Measurements from ENCODE around the gene GPHN.

The GPHN gene

DNA sequence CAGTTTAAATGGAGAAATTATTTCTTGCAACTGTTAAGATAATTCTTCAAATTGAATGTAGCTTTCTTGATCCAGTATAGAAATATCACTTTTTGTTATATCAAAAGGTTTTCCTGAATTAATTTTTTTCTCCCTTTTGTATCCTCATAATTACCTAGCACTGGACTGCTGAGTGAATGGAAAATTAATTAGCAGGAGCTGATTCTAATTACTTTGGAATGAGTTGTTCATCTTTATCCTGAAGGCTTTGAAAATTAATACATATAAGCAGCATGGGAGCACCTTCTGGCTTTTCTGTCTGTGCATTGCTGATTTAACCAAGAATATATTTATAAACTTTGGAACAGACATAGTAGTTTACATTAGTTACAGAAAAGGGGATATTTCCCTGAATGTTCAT lies 373.6 kb downstream of the GPHN start:
- H3K36me3 ChIP-seq (ENCODE audit: control insufficient read depth in 4 of 4, insufficient read depth in 4 of 4, low read length in 3 of 4) = peaks cover 0 to 2% (median under 1%) of the 10 kb centered on the region in 4 experiments
- H3K27ac ChIP-seq (ENCODE audit: insufficient read depth in 1 of 2, low read depth in 1 of 2, low read length in 2 of 2, poor library complexity in 1 of 2, severe bottlenecking in 2 of 2) = no peak overlapping the region
- no peaks in the 10 kb centered on the region for H3K4me1 ChIP-seq (ENCODE audit: control extremely low read depth in 1 of 4, control insufficient read depth in 4 of 4, insufficient read depth in 4 of 4, low read length in 3 of 4)
- H3K9me3 ChIP-seq (ENCODE audit: control extremely low read depth in 1 of 5, control insufficient read depth in 4 of 5, insufficient read depth in 2 of 5, low read depth in 1 of 5, low read length in 4 of 5) = peaks cover 0 to 5% (median 0%) of the 10 kb centered on the region in 5 experiments
- DNase-seq = no peak
- no peaks in the 10 kb centered on the region for H3K27me3 ChIP-seq (replicated peaks in 2 of 5; ENCODE audit: control insufficient read depth in 4 of 5, insufficient read depth in 5 of 5, low read length in 4 of 5)
- H3K4me3 ChIP-seq (ENCODE audit: control insufficient read depth in 1 of 7, extremely low read depth in 1 of 7, insufficient read depth in 4 of 7, low read depth in 2 of 7, low read length in 6 of 7) = no peak overlapping the region
- ChIA-PET CTCF (no interaction called here), POLR2A (no interaction called here)

- Histone ChIP-seq H3K4me3 (ENCODE audit: control insufficient read depth in 1 of 7, extremely low read depth in 1 of 7, insufficient read depth in 4 of 7, low read depth in 2 of 7, low read length in 6 of 7) (no peak overlapping the region), H3K27ac (ENCODE audit: insufficient read depth in 1 of 2, low read depth in 1 of 2, low read length in 2 of 2, poor library complexity in 1 of 2, severe bottlenecking in 2 of 2) (no peak overlapping the region), H3K27me3 (replicated peaks in 2 of 5; ENCODE audit: control insufficient read depth in 4 of 5, insufficient read depth in 5 of 5, low read length in 4 of 5) (no peaks in the 10 kb centered on the region), H3K36me3 (ENCODE audit: control insufficient read depth in 4 of 4, insufficient read depth in 4 of 4, low read length in 3 of 4) (peaks cover 0 to 6% (median 2%) of the 10 kb centered on the region in 4 experiments), H3K4me1 (ENCODE audit: control extremely low read depth in 1 of 4, control insufficient read depth in 4 of 4, insufficient read depth in 4 of 4, low read length in 3 of 4) (no peaks in the 10 kb centered on the region), H3K9me3 (ENCODE audit: control extremely low read depth in 1 of 5, control insufficient read depth in 4 of 5, insufficient read depth in 2 of 5, low read depth in 1 of 5, low read length in 4 of 5) (peaks cover 0 to 25% (median 4%) of the 10 kb centered on the region in 5 experiments)
- 90% methylated on average over 2 of the region's 2 CpGs for WGBS (ENCODE audit: insufficient coverage)
- CTCF ChIA-PET = no interaction called here
- POLR2A ChIA-PET = interaction anchor here (0.7 kb wide), 1 partner anchor 467 kb away, joined by 3 read pairs; no protein-coding TSS in a partner anchor
- DNase-seq = no peak
Measured at GRCh38 chr14:66884149-66884548, 376.2 kb downstream of the GPHN start.

GRCh38 chr14:66900719-66901118 lies 392.8 kb downstream of the GPHN start:
- Histone ChIP-seq H3K9me3 (ENCODE audit: control extremely low read depth in 1 of 5, control insufficient read depth in 4 of 5, insufficient read depth in 2 of 5, low read depth in 1 of 5, low read length in 4 of 5) (peaks cover 0 to 22% (median 7%) of the 10 kb centered on the region in 5 experiments), H3K36me3 (ENCODE audit: control insufficient read depth in 4 of 4, insufficient read depth in 4 of 4, low read length in 3 of 4) (no peaks in the 10 kb centered on the region), H3K27me3 (replicated peaks in 2 of 5; ENCODE audit: control insufficient read depth in 4 of 5, insufficient read depth in 5 of 5, low read length in 4 of 5) (no peaks in the 10 kb centered on the region), H3K4me3 (ENCODE audit: control insufficient read depth in 1 of 7, extremely low read depth in 1 of 7, insufficient read depth in 4 of 7, low read depth in 2 of 7, low read length in 6 of 7) (no peak overlapping the region), H3K4me1 (ENCODE audit: control extremely low read depth in 1 of 4, control insufficient read depth in 4 of 4, insufficient read depth in 4 of 4, low read length in 3 of 4) (no peaks in the 10 kb centered on the region), H3K27ac (ENCODE audit: insufficient read depth in 1 of 2, low read depth in 1 of 2, low read length in 2 of 2, poor library complexity in 1 of 2, severe bottlenecking in 2 of 2) (no peak overlapping the region)
- DNase-seq = no peak
- WGBS (ENCODE audit: insufficient coverage) = no CpG with 5 or more reads among the region's 2 CpGs
- ChIA-PET POLR2A (no interaction called here), CTCF (no interaction called here)

DNA sequence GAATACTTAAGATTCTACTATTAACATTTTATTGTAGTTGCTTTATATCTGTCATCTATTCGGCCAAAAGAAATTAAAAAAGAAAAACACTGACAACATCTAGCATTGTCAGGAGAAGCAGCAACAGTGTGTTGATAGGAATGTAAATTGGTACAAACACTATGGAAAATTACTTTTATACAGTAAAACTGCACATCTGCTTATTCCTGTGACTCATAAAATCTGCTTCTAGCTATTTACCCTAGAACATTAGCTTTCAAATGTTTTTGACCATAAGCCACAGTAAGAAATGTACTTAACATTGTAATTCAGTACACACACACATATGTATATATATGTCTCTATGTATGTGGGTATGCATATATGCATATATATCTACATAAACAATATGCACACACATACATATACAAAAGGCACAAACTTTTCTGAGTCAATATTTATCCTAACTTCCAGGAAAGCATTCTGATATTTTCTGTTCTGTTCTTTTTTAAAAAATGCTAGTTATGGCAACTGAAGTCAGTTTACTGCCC lies 402.4 kb downstream of the GPHN start:
- ChIA-PET POLR2A (no interaction called here), CTCF (no interaction called here)
- Histone ChIP-seq H3K27ac (ENCODE audit: insufficient read depth in 1 of 2, low read depth in 1 of 2, low read length in 2 of 2, poor library complexity in 1 of 2, severe bottlenecking in 2 of 2) (no peak overlapping the region), H3K36me3 (ENCODE audit: control insufficient read depth in 4 of 4, insufficient read depth in 4 of 4, low read length in 3 of 4) (no peaks in the 10 kb centered on the region), H3K27me3 (replicated peaks in 2 of 5; ENCODE audit: control insufficient read depth in 4 of 5, insufficient read depth in 5 of 5, low read length in 4 of 5) (no peaks in the 10 kb centered on the region), H3K4me3 (ENCODE audit: control insufficient read depth in 1 of 7, extremely low read depth in 1 of 7, insufficient read depth in 4 of 7, low read depth in 2 of 7, low read length in 6 of 7) (no peak overlapping the region), H3K9me3 (ENCODE audit: control extremely low read depth in 1 of 5, control insufficient read depth in 4 of 5, insufficient read depth in 2 of 5, low read depth in 1 of 5, low read length in 4 of 5) (peaks cover 0 to 3% (median 0%) of the 10 kb centered on the region in 5 experiments), H3K4me1 (ENCODE audit: control extremely low read depth in 1 of 4, control insufficient read depth in 4 of 4, insufficient read depth in 4 of 4, low read length in 3 of 4) (no peaks in the 10 kb centered on the region)
- DNase-seq = no peak
- WGBS (ENCODE audit: insufficient coverage) = no CpG with 5 or more reads among the region's 1 CpG

DNA sequence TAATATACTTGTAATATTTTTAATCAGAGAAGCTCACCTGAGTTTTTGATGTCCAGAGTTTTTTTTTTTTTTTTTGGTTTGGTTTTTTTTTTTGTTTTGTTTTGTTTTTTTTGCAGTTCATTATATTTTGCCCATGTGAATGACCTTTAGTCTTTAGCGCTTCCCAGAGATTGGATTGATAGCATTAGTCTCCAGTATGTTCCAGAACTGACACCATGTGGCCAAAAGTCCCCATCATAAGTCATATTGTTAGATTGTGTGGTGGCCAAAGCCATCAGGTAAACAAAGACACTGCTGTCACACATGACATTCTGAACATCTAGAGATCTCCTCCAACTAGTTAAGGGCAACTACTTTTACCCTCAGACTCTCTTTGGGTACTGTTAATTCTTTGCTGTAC lies 408.5 kb downstream of the GPHN start:
- no peak overlapping the region for H3K27ac ChIP-seq (ENCODE audit: insufficient read depth in 1 of 2, low read depth in 1 of 2, low read length in 2 of 2, poor library complexity in 1 of 2, severe bottlenecking in 2 of 2)
- no peaks in the 10 kb centered on the region for H3K27me3 ChIP-seq (replicated peaks in 2 of 5; ENCODE audit: control insufficient read depth in 4 of 5, insufficient read depth in 5 of 5, low read length in 4 of 5)
- H3K9me3 ChIP-seq (ENCODE audit: control extremely low read depth in 1 of 5, control insufficient read depth in 4 of 5, insufficient read depth in 2 of 5, low read depth in 1 of 5, low read length in 4 of 5) = peaks cover 0 to 3% (median 0%) of the 10 kb centered on the region in 5 experiments
- DNase-seq = no peak
- POLR2A ChIA-PET = no interaction called here
- WGBS (ENCODE audit: insufficient coverage) = no CpG with 5 or more reads among the region's 1 CpG
- peaks cover 0 to 8% (median 5%) of the 10 kb centered on the region in 4 experiments for H3K36me3 ChIP-seq (ENCODE audit: control insufficient read depth in 4 of 4, insufficient read depth in 4 of 4, low read length in 3 of 4)
- no peaks in the 10 kb centered on the region for H3K4me1 ChIP-seq (ENCODE audit: control extremely low read depth in 1 of 4, control insufficient read depth in 4 of 4, insufficient read depth in 4 of 4, low read length in 3 of 4)
- no peak overlapping the region for H3K4me3 ChIP-seq (ENCODE audit: control insufficient read depth in 1 of 7, extremely low read depth in 1 of 7, insufficient read depth in 4 of 7, low read depth in 2 of 7, low read length in 6 of 7)
- CTCF ChIA-PET = no interaction called here

DNA sequence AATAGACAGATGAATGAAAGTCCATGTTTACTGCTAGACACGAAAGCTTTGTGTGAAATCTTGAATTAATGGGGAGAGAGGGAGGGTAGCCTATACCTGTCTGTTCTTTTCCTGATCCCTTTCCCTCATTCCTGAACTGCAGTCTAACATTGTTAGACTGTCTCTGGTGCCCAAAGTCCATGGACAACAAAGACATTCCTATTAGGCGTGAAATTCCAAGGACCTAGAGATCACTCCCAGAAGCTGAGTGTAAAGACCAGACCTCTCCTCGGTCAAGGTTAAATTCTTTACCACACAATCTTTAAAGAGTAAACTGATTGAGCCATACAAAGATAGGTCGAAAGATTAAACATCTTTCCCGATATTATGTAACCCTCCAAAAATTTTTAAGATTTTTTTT lies 410.6 kb downstream of the GPHN start:
- Histone ChIP-seq H3K27ac (ENCODE audit: insufficient read depth in 1 of 2, low read depth in 1 of 2, low read length in 2 of 2, poor library complexity in 1 of 2, severe bottlenecking in 2 of 2) (no peak overlapping the region), H3K4me3 (ENCODE audit: control insufficient read depth in 1 of 7, extremely low read depth in 1 of 7, insufficient read depth in 4 of 7, low read depth in 2 of 7, low read length in 6 of 7) (no peak overlapping the region), H3K4me1 (ENCODE audit: control extremely low read depth in 1 of 4, control insufficient read depth in 4 of 4, insufficient read depth in 4 of 4, low read length in 3 of 4) (no peaks in the 10 kb centered on the region), H3K9me3 (ENCODE audit: control extremely low read depth in 1 of 5, control insufficient read depth in 4 of 5, insufficient read depth in 2 of 5, low read depth in 1 of 5, low read length in 4 of 5) (peaks cover 0 to 3% (median 0%) of the 10 kb centered on the region in 5 experiments), H3K36me3 (ENCODE audit: control insufficient read depth in 4 of 4, insufficient read depth in 4 of 4, low read length in 3 of 4) (peaks cover 4 to 12% (median 8%) of the 10 kb centered on the region in 4 experiments), H3K27me3 (replicated peaks in 2 of 5; ENCODE audit: control insufficient read depth in 4 of 5, insufficient read depth in 5 of 5, low read length in 4 of 5) (no peaks in the 10 kb centered on the region)
- 100% methylated on average over 3 of the region's 5 CpGs for WGBS (ENCODE audit: insufficient coverage)
- DNase-seq = no peak
- CTCF ChIA-PET = no interaction called here
- POLR2A ChIA-PET = no interaction called here

DNA sequence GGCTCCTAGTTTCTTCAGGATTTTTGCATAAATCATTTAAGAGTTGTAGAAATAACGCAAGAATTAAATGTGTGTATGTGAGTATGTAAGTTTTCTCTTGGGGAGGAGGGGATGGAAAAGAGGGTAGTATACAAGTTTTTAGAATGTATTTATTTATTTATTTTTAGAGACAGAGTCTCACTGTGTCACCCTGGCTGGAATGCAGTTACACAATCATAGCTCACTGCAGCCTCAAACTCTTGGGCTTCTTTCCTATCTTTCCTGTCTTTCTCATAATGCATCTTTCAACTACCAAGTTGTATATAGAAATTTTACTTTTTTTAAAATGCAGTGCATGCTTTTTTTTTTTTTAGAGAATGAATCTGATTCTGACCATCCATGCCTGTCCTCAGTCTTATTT lies 412.2 kb downstream of the GPHN start:
- Histone ChIP-seq H3K4me3 (ENCODE audit: control insufficient read depth in 1 of 7, extremely low read depth in 1 of 7, insufficient read depth in 4 of 7, low read depth in 2 of 7, low read length in 6 of 7) (no peak overlapping the region), H3K9me3 (ENCODE audit: control extremely low read depth in 1 of 5, control insufficient read depth in 4 of 5, insufficient read depth in 2 of 5, low read depth in 1 of 5, low read length in 4 of 5) (peaks cover 0 to 3% (median 0%) of the 10 kb centered on the region in 5 experiments), H3K27ac (ENCODE audit: insufficient read depth in 1 of 2, low read depth in 1 of 2, low read length in 2 of 2, poor library complexity in 1 of 2, severe bottlenecking in 2 of 2) (no peak overlapping the region), H3K27me3 (replicated peaks in 2 of 5; ENCODE audit: control insufficient read depth in 4 of 5, insufficient read depth in 5 of 5, low read length in 4 of 5) (no peaks in the 10 kb centered on the region), H3K36me3 (ENCODE audit: control insufficient read depth in 4 of 4, insufficient read depth in 4 of 4, low read length in 3 of 4) (peaks cover 4 to 15% (median 11%) of the 10 kb centered on the region in 4 experiments), H3K4me1 (ENCODE audit: control extremely low read depth in 1 of 4, control insufficient read depth in 4 of 4, insufficient read depth in 4 of 4, low read length in 3 of 4) (no peaks in the 10 kb centered on the region)
- CTCF ChIA-PET = no interaction called here
- no CpG with 5 or more reads among the region's 1 CpG for WGBS (ENCODE audit: insufficient coverage)
- no peak for DNase-seq
- POLR2A ChIA-PET = no interaction called here
